Fibroblast of lung (primary cell): ENCODE results near the gene UBE3D. TPM values are rescaled to one million over a fixed set of nuclear protein-coding genes. Genes with fewer than 3 reads are reported as not detected.
A peak's percentile ranks its signal among the peaks of the same experiment; 100 is the strongest.

Experiments
- DNase-seq, 2 donors: peaks; one replicate each; pipeline versions ENCODE4 v3.0.0 to v3.0.0-alpha.2; 2010; ENCODE audit warnings: low read depth in 2 of 2
- H2AFZ ChIP-seq: 2 replicates; pipeline ENCODE4 v1.5.1; 2012; ENCODE audit warnings: low read length, control low read depth, inconsistent platforms
- H3K27ac ChIP-seq: 2 replicates; pipeline ENCODE4 v1.5.1; 2011; ENCODE audit warnings: low read length, control low read depth; ENCODE audit not compliant: insufficient read depth
- H3K27me3 ChIP-seq: 2 replicates; pipeline ENCODE4 v1.5.1; 2011; ENCODE audit warnings: mild to moderate bottlenecking, low read length; ENCODE audit not compliant: control insufficient read depth, insufficient read depth
- H3K36me3 ChIP-seq: 2 replicates; pipeline ENCODE4 v1.5.1; 2011; ENCODE audit warnings: low read length; ENCODE audit not compliant: control insufficient read depth, insufficient read depth
- H3K4me1 ChIP-seq: 2 replicates; pipeline ENCODE4 v1.5.1; 2011; ENCODE audit warnings: low read length; ENCODE audit not compliant: control insufficient read depth, insufficient read depth; ENCODE audit errors: extremely low read depth
- H3K4me2 ChIP-seq: 2 replicates; pipeline ENCODE4 v1.5.1; 2011; ENCODE audit warnings: low read length, control low read depth; ENCODE audit not compliant: insufficient read depth; ENCODE audit errors: extremely low read depth
- H3K4me3 ChIP-seq, 4 experiments: fragments of 200-600 bp in 1 of 4; sonication (generic) in 1 of 4; replicated peaks in 1 of 4; 2 replicates each; pipeline ENCODE4 v1.5.1; 2011 to 2016; ENCODE audit warnings: low read length in 4 of 4, low read depth in 3 of 4, mild to moderate bottlenecking in 3 of 4, control low read depth in 2 of 4, inconsistent platforms in 1 of 4, mixed read lengths in 1 of 4; ENCODE audit not compliant: insufficient read depth in 1 of 4; ENCODE audit errors: control extremely low read depth in 1 of 4
- H3K79me2 ChIP-seq: 2 replicates; pipeline ENCODE4 v1.5.1; 2012; ENCODE audit warnings: mild to moderate bottlenecking, low read length, inconsistent platforms; ENCODE audit not compliant: control insufficient read depth, insufficient read depth
- H3K9ac ChIP-seq: 2 replicates; pipeline ENCODE4 v1.5.1; 2011; ENCODE audit warnings: mild to moderate bottlenecking, low read length, control low read depth; ENCODE audit not compliant: insufficient read depth
- H3K9me3 ChIP-seq: 2 replicates; pipeline ENCODE4 v1.5.1; 2012; ENCODE audit warnings: low read depth, low read length; ENCODE audit not compliant: control insufficient read depth, insufficient read depth
- H4K20me1 ChIP-seq: 2 replicates; pipeline ENCODE4 v1.5.1; 2011; ENCODE audit warnings: low read length; ENCODE audit not compliant: control insufficient read depth, insufficient read depth; ENCODE audit errors: extremely low read depth
- CTCF ChIP-seq, 2 donors: IDR thresholded peaks in 1 of 2; conservative IDR thresholded peaks in 1 of 2; 1 replicate in 1 of 2; 2 replicates in 1 of 2; pipeline ENCODE4 v1.5.1; 2011 to 2012; ENCODE audit warnings: low read length in 2 of 2, control low read depth in 1 of 2, inconsistent platforms in 1 of 2, low read depth in 1 of 2, mild to moderate bottlenecking in 1 of 2
- EZH2 ChIP-seq: IDR thresholded peaks from 2 replicates; pipeline ENCODE4 v1.5.1; 2012; ENCODE audit warnings: low read length, control low read depth, mild to moderate bottlenecking; ENCODE audit errors: missing control alignments
- polyA plus RNA-seq, 2 donors: library from polyadenylated mRNA; depleted of rRNA in 1 of 2; stranded (reverse) in 1 of 2; unstranded in 1 of 2; fragments of >200 nt; gene quantifications; 2 replicates each; pipeline ENCODE4 v1.2.1, GENCODE V29; 2011 to 2012; ENCODE audit warnings: missing spikeins in 1 of 2
- total RNA-seq: library from RNA; depleted of rRNA; stranded (reverse); fragments of >200 nt; gene quantifications from 2 replicates; pipeline ENCODE4 v1.2.1, GENCODE V29; 2014

Gene UBE3D
- total and polyA plus RNA-seq, 2 donors (not counting 1 experiment from before 2014, with no cell fraction given): 2.8 to 5.6 TPM

- DNase-seq: no peak
- Histone ChIP-seq H2AFZ (no peak overlapping the region), H3K9ac (no peak overlapping the region), H3K27ac (no peak overlapping the region), H3K9me3 (no peaks in the 10 kb centered on the region), H3K4me3 (no peak overlapping the region), H3K4me1 (no peaks in the 10 kb centered on the region), H3K4me2 (no peak overlapping the region), H4K20me1 (no peaks in the 10 kb centered on the region), H3K79me2 (peaks cover 8% of the 10 kb centered on the region), H3K27me3 (no peaks in the 10 kb centered on the region), H3K36me3 (no peaks in the 10 kb centered on the region)
- TF ChIP-seq EZH2 (no peak), CTCF (conservative IDR thresholded peaks at IDR 0.05 in 1 of 2, IDR thresholded peaks at IDR 0.05 in 1 of 2; ENCODE audit: low read depth in 1 of 2, low read length in 2 of 2) (no peak)
Observed at GRCh38 chr6:83072726-83073125, 7.1 kb upstream of the UBE3D start.

- TF ChIP-seq EZH2 (no peak), CTCF (conservative IDR thresholded peaks at IDR 0.05 in 1 of 2, IDR thresholded peaks at IDR 0.05 in 1 of 2; ENCODE audit: low read depth in 1 of 2, low read length in 2 of 2) (no peak)
- Histone ChIP-seq H3K79me2 (peaks cover 8% of the 10 kb centered on the region), H2AFZ (no peak overlapping the region), H3K9ac (no peak overlapping the region), H3K27ac (no peak overlapping the region), H3K9me3 (no peaks in the 10 kb centered on the region), H4K20me1 (no peaks in the 10 kb centered on the region), H3K4me2 (no peak overlapping the region), H3K4me1 (no peaks in the 10 kb centered on the region), H3K27me3 (no peaks in the 10 kb centered on the region), H3K4me3 (no peak overlapping the region), H3K36me3 (no peaks in the 10 kb centered on the region)
- DNase-seq: no peak
Observed at GRCh38 chr6:83071707-83072106, 6.1 kb upstream of the UBE3D start.

GRCh38 chr6:83071023-83071422 lies 5.4 kb upstream of the UBE3D start:
- H4K20me1 ChIP-seq: no peaks in the 10 kb centered on the region
- H3K4me1 ChIP-seq: no peaks in the 10 kb centered on the region
- H3K27me3 ChIP-seq: no peaks in the 10 kb centered on the region
- H3K9ac ChIP-seq: no peak overlapping the region
- TF ChIP-seq CTCF (conservative IDR thresholded peaks at IDR 0.05 in 1 of 2, IDR thresholded peaks at IDR 0.05 in 1 of 2; ENCODE audit: low read depth in 1 of 2, low read length in 2 of 2) (no peak), EZH2 (no peak)
- peak in 1 of 2 donors; percentile 40 for DNase-seq
- no peak overlapping the region for H2AFZ ChIP-seq
- H3K9me3 ChIP-seq: no peaks in the 10 kb centered on the region
- no peak overlapping the region for H3K4me2 ChIP-seq
- peaks cover 8% of the 10 kb centered on the region for H3K79me2 ChIP-seq
- no peak overlapping the region for H3K4me3 ChIP-seq
- no peaks in the 10 kb centered on the region for H3K36me3 ChIP-seq
- no peak overlapping the region for H3K27ac ChIP-seq
